ENCODE results near the gene SPEN.

DNA sequence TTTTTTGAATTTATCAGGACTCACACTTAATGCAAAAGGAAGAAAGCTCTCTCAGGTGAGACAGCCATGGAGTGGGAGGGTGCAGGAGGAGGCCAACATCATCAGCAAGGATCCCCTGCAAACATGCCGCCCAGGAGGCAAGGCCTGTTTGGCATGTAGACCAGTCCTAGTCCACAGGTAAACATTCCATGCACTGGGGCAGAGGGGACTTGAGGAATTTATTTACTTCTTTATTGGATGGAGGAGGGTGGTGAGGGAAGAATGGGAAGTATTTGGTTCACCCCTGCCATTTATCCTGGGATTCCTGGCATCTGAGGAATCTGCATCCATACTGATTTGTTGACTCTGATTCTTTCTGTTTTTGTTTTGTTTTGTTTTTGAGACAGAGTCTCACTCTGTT, 38.6 kb upstream of the SPEN start:
- TF ChIP-seq, protein P1, sequence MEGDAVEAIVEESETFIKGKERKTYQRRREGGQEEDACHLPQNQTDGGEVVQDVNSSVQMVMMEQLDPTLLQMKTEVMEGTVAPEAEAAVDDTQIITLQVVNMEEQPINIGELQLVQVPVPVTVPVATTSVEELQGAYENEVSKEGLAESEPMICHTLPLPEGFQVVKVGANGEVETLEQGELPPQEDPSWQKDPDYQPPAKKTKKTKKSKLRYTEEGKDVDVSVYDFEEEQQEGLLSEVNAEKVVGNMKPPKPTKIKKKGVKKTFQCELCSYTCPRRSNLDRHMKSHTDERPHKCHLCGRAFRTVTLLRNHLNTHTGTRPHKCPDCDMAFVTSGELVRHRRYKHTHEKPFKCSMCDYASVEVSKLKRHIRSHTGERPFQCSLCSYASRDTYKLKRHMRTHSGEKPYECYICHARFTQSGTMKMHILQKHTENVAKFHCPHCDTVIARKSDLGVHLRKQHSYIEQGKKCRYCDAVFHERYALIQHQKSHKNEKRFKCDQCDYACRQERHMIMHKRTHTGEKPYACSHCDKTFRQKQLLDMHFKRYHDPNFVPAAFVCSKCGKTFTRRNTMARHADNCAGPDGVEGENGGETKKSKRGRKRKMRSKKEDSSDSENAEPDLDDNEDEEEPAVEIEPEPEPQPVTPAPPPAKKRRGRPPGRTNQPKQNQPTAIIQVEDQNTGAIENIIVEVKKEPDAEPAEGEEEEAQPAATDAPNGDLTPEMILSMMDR (IDR thresholded peaks at IDR 0.05), result no peak
- no peak for TF ChIP-seq POLR2A (IDR thresholded peaks at IDR 0.05)
